Naive thymus-derived CD4-positive, alpha-beta T cell (primary cell): ENCODE data around the gene CALM3. TPM values are rescaled to one million over a fixed set of nuclear protein-coding genes. Genes with fewer than 3 reads are reported as not detected.
"Not testable (repeated sequence)": the region's sequence is repeated elsewhere in the genome, so short reads cannot be mapped to it uniquely, and the experiment has no call there.

ENCODE experiments used
- ATAC-seq: fragments of 150-1000 bp; cut with Tn5 transposase; 2 replicates; pipeline ENCODE4 v1.10.0; 2021; ENCODE audit warnings: mild to moderate bottlenecking, moderate library complexity
- CTCF ChIA-PET: fragments of 350-600 bp; sonication (Branson Sonifier 250); formaldehyde crosslinking; loops from one replicate; lab custom pipeline; 2021; ENCODE audit warnings: antibody characterized with exemption; lab: Charles Lee
- POLR2A ChIA-PET: fragments of 350-600 bp; sonication (Branson Sonifier 250); formaldehyde crosslinking; loops from one replicate; lab custom pipeline; 2021; ENCODE audit warnings: antibody characterized with exemption, inconsistent platforms; lab: Charles Lee
- DNase-seq, 9 donors: peaks; one replicate each; pipeline versions ENCODE4 v3.0.0 to v3.0.0-alpha.2; 2020 to 2022; ENCODE audit warnings: mixed read lengths in 1 of 9
- H3K27ac ChIP-seq: one replicate; pipeline ENCODE4 v1.7.0; 2013; ENCODE audit warnings: mild to moderate bottlenecking, low read depth, low read length, moderate library complexity
- H3K27me3 ChIP-seq, 2 donors: one replicate each; pipeline ENCODE4 v1.7.0; 2013; ENCODE audit warnings: low read length in 2 of 2, mild to moderate bottlenecking in 2 of 2, moderate library complexity in 2 of 2; ENCODE audit not compliant: control insufficient read depth in 2 of 2, insufficient read depth in 2 of 2
- H3K36me3 ChIP-seq, 3 experiments: 1 replicate in 2 of 3; 2 replicates in 1 of 3; pipeline ENCODE4 v1.7.0; 2013; ENCODE audit warnings: low read length in 3 of 3, mild to moderate bottlenecking in 3 of 3, moderate library complexity in 1 of 3; ENCODE audit not compliant: insufficient read depth in 3 of 3, control insufficient read depth in 2 of 3
- H3K4me1 ChIP-seq, 2 donors: one replicate each; pipeline ENCODE4 v1.7.0; 2013; ENCODE audit warnings: low read length in 2 of 2, mild to moderate bottlenecking in 2 of 2, moderate library complexity in 1 of 2; ENCODE audit not compliant: control insufficient read depth in 2 of 2, insufficient read depth in 2 of 2
- H3K4me3 ChIP-seq: 2 replicates; pipeline ENCODE4 v1.7.0; 2013; ENCODE audit warnings: mild to moderate bottlenecking, low read length
- H3K9me3 ChIP-seq, 3 experiments: 1 replicate in 2 of 3; 2 replicates in 1 of 3; pipeline ENCODE4 v1.7.0; 2013; ENCODE audit warnings: low read length in 3 of 3; ENCODE audit not compliant: control insufficient read depth in 2 of 3
- H3K27ac Mint-ChIP-seq, 9 donors: one replicate each; pipeline ENCODE4 v1.8.0; 2020 to 2022; ENCODE audit warnings: mixed read lengths in 9 of 9, mild to moderate bottlenecking in 8 of 9, moderate library complexity in 5 of 9, inconsistent platforms in 2 of 9
- H3K27me3 Mint-ChIP-seq, 5 donors: one replicate each; pipeline ENCODE4 v1.8.0; 2021 to 2022; ENCODE audit warnings: mixed read lengths in 5 of 5, mild to moderate bottlenecking in 1 of 5
- H3K36me3 Mint-ChIP-seq, 5 donors: one replicate each; pipeline ENCODE4 v1.8.0; 2020 to 2022; ENCODE audit warnings: mixed read lengths in 5 of 5, mild to moderate bottlenecking in 3 of 5, inconsistent platforms in 1 of 5
- H3K4me1 Mint-ChIP-seq, 7 donors: one replicate each; pipeline ENCODE4 v1.8.0; 2020 to 2022; ENCODE audit warnings: mixed read lengths in 7 of 7, mild to moderate bottlenecking in 3 of 7, inconsistent platforms in 1 of 7
- H3K4me3 Mint-ChIP-seq, 10 donors: one replicate each; pipeline ENCODE4 v1.8.0; 2020 to 2022; ENCODE audit warnings: mild to moderate bottlenecking in 10 of 10, mixed read lengths in 10 of 10, moderate library complexity in 6 of 10, inconsistent platforms in 2 of 10
- H3K9me3 Mint-ChIP-seq, 11 donors: one replicate each; pipeline ENCODE4 v1.8.0; 2020 to 2022; ENCODE audit warnings: mixed read lengths in 11 of 11, mild to moderate bottlenecking in 4 of 11, inconsistent platforms in 1 of 11, moderate library complexity in 1 of 11
- intact Hi-C, 2 donors: fragments of 100-400 bp; cut with micrococcal nuclease; formaldehyde crosslinking; loops; one replicate each; pipeline ENCODE4 v1.15.1; 2023
- polyA plus RNA-seq, 2 donors: library from polyadenylated mRNA; unstranded; fragments of 300-500 nt; fragmentation: Illumina TruSeq; gene quantifications; one replicate each; pipeline ENCODE4 v1.2.3, GENCODE V29; 2021
- total RNA-seq, 6 experiments: library from RNA in 5 of 6; stranded (reverse) in 5 of 6; gene quantifications; 1 replicate in 5 of 6; 2 replicates in 1 of 6; pipeline ENCODE4 v1.2.3 and lab custom pipeline; 2021 to 2026

The CALM3 gene
- total and polyA plus RNA-seq, 7 experiments from 2014 or later: 203 to 517 (median 254) TPM

- intact Hi-C loops, H3K4me1 Mint-ChIP-seq, H3K36me3 ChIP-seq, H3K9me3 ChIP-seq, H3K4me3 Mint-ChIP-seq, H3K27me3 ChIP-seq, H3K27ac ChIP-seq, DNase-seq, H3K36me3 Mint-ChIP-seq, H3K4me3 ChIP-seq, H3K4me1 ChIP-seq, POLR2A ChIA-PET, ATAC-seq: not testable (repeated sequence)
- Mint-ChIP-seq H3K27me3 (peaks cover 0 to 22% (median 4%) of the 10 kb centered on the region in 5 donors), H3K9me3 (peaks cover 0 to 12% (median 5%) of the 10 kb centered on the region in 11 donors), H3K27ac (peak overlapping the region in 1 of 9 donors; percentile 59)
- CTCF ChIA-PET: interaction anchor here (0.6 kb wide), 2 partner anchors 18 to 157 kb away, joined by 3 to 4 read pairs; no protein-coding TSS in a partner anchor
Observed at GRCh38 chr19:46559675-46560074, 41.5 kb upstream of the CALM3 start.

DNA sequence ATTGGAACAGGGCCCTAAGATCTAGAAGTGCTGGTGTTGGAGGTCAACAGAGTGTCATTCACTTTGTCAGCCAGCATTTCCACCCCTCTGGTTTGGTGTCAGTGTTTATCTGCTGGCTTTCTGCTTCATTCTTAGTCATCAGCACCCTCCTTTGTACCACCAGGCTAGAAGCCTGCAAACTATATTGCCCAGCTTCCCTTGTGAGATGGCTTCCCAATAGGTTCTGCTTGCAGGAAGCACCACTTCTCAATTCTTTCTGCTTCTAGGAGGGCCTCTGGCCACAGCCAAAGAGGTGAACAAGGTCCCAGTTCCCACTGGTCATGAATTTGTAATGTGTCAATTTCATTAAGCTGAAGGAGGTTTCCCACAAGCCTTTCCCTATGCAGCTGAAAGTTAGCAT lies 36.4 kb upstream of the CALM3 start:
- ATAC-seq: no peak
- no peak overlapping the region for H3K27ac Mint-ChIP-seq
- Histone ChIP-seq H3K4me3 (no peak overlapping the region), H3K9me3 (no peaks in the 10 kb centered on the region), H3K36me3 (no peaks in the 10 kb centered on the region), H3K27ac (no peak overlapping the region), H3K4me1 (no peaks in the 10 kb centered on the region), H3K27me3 (no peaks in the 10 kb centered on the region)
- ChIA-PET POLR2A (no interaction called here), CTCF (no interaction called here)
- DNase-seq: no peak
- intact Hi-C loops: no loop called here
- H3K36me3 Mint-ChIP-seq: no peaks in the 10 kb centered on the region
- H3K4me3 Mint-ChIP-seq: no peak overlapping the region
- no peaks in the 10 kb centered on the region for H3K9me3 Mint-ChIP-seq
- peaks cover 0 to 7% (median 0%) of the 10 kb centered on the region in 5 donors for H3K27me3 Mint-ChIP-seq
- peaks cover 0 to 7% (median 2%) of the 10 kb centered on the region in 7 donors for H3K4me1 Mint-ChIP-seq

DNA sequence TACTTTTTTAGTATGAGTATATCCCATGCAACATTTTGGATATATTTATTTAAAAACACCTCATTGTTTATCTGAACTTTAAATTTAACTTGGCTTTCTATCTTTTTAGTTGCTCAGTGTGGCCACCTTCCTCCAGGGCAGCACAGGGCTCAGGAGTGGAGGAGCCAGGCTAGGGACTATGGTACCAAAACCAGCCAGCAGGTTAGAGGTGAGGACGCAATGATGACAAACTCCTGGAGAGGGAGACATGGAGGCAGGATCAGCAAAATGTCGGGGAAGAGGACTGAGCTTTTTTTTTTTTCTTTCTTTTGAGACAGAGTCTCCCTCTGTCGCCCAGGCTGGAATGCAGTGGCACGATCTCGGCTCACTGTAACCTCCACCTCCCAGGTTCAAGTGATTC lies 29.6 kb upstream of the CALM3 start:
- ChIA-PET CTCF (no interaction called here), POLR2A (interaction anchor here (0.7 kb wide), 1 partner anchor 157 kb away, joined by 3 read pairs; no protein-coding TSS in a partner anchor)
- Histone ChIP-seq H3K4me3 (no peak overlapping the region), H3K4me1 (peaks cover 0 to 12% of the 10 kb centered on the region in 2 donors), H3K27me3 (no peaks in the 10 kb centered on the region), H3K9me3 (no peaks in the 10 kb centered on the region), H3K27ac (no peak overlapping the region), H3K36me3 (no peaks in the 10 kb centered on the region)
- peaks cover 0 to 18% (median 0%) of the 10 kb centered on the region in 5 donors for H3K27me3 Mint-ChIP-seq
- no peaks in the 10 kb centered on the region for H3K9me3 Mint-ChIP-seq
- H3K4me1 Mint-ChIP-seq: peaks cover 8 to 32% (median 23%) of the 10 kb centered on the region in 7 donors
- DNase-seq: peak in 2 of 9 donors; percentile 10 to 13
- peak; percentile 48 for ATAC-seq
- intact Hi-C loops: no loop called here
- no peak overlapping the region for H3K27ac Mint-ChIP-seq
- H3K36me3 Mint-ChIP-seq: peaks cover 0 to 6% (median 0%) of the 10 kb centered on the region in 5 donors
- H3K4me3 Mint-ChIP-seq: no peak overlapping the region

DNA sequence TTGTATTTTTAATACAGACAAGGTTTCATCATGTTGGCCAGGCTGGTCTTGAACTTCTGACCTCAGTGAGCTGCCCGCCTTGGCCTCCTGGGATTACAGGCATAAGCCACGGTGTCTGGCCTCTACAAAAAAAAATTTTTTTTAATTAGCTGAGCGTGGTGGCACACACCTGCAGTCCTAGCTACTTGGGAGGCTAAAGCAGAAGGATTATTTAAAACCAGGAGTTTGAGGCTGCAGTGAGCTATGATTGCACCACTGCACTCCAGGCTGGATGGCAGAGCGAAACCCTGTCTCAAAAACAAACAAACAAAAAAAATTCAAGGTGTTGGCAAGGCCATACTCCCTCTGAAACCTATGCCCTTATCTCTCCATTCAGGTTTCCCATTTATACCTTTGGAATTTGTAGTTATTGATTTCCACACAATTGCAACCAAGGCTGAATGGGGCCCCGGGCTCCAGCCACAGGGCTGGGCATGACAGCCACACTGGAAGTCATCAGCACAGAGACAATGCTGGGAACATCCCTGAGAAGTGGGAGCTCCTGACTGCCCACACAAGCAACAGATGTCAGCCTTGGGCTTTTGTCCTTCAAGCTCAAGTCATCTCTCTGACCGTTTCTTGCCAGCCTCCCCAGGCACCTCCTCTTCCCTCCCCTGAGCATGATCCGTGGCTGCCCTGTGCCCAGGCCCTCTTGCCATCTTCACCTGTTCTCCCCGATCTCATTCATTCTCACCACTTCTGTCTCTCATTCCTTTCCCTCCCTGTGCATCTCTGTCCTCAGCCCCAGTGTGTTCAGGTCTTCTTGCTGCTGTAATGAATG lies 27.2 kb upstream of the CALM3 start:
- peaks cover 0 to 18% (median 0%) of the 10 kb centered on the region in 5 donors for H3K27me3 Mint-ChIP-seq
- H3K4me1 ChIP-seq: peaks cover 0 to 12% of the 10 kb centered on the region in 2 donors
- peak overlapping the region in 8 of 9 donors; percentile 1 to 84 (median 40) for H3K27ac Mint-ChIP-seq
- ChIA-PET POLR2A (interaction anchor here (1.1 kb wide), 1 partner anchor 38 kb away, joined by 3 read pairs; no protein-coding TSS in a partner anchor), CTCF (interaction anchor here (0.6 to 1.0 kb wide), 3 partner anchors 51 to 157 kb away, joined by 3 to 4 read pairs (median 4); no protein-coding TSS in a partner anchor)
- no peaks in the 10 kb centered on the region for H3K27me3 ChIP-seq
- H3K4me3 ChIP-seq: no peak overlapping the region
- intact Hi-C loops: no loop called here
- H3K36me3 ChIP-seq: no peaks in the 10 kb centered on the region
- DNase-seq: no peak
- no peaks in the 10 kb centered on the region for H3K9me3 ChIP-seq
- H3K4me1 Mint-ChIP-seq: peaks cover 10 to 45% (median 27%) of the 10 kb centered on the region in 7 donors
- no peaks in the 10 kb centered on the region for H3K9me3 Mint-ChIP-seq
- H3K27ac ChIP-seq: no peak overlapping the region
- peak overlapping the region; percentile 21 to 72 (median 62) for H3K4me3 Mint-ChIP-seq
- no peak for ATAC-seq
- peaks cover 0 to 6% (median 0%) of the 10 kb centered on the region in 5 donors for H3K36me3 Mint-ChIP-seq

DNA sequence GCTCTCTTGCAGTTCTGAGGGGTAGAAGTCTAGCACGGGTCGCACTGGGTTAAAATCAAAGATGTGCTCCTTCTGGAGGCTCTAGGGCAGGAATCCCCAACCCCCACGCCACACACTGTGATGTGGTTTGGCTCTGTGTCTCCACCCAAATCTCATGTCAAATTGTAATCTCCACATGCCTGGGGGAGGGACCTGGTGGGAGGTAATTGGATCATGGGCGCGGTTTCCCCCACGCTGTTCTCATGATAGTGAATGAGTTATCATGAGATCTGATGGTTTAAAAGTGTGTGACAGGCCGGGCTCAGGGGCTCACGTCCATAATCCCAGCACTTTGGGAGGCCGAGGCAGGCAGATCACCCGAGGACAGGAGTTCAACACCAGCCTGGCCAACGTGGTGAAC lies 26.6 kb upstream of the CALM3 start:
- Histone ChIP-seq H3K4me3 (no peak overlapping the region), H3K9me3 (no peaks in the 10 kb centered on the region), H3K27me3 (no peaks in the 10 kb centered on the region), H3K4me1 (peaks cover 0 to 12% of the 10 kb centered on the region in 2 donors), H3K36me3 (no peaks in the 10 kb centered on the region), H3K27ac (no peak overlapping the region)
- Mint-ChIP-seq H3K9me3 (no peaks in the 10 kb centered on the region), H3K36me3 (peaks cover 0 to 6% (median 0%) of the 10 kb centered on the region in 5 donors), H3K4me3 (peak overlapping the region; percentile 21 to 72 (median 62)), H3K4me1 (peaks cover 10 to 49% (median 31%) of the 10 kb centered on the region in 7 donors), H3K27me3 (peaks cover 0 to 17% (median 0%) of the 10 kb centered on the region in 5 donors), H3K27ac (peak overlapping the region in 8 of 9 donors; percentile 1 to 84 (median 40))
- DNase-seq: peak in 8 of 9 donors; percentile 46 to 62 (median 52)
- ATAC-seq: peak; percentile 77
- CTCF ChIA-PET: interaction anchor here (0.6 kb wide), 1 partner anchor 129 kb away, joined by 3 read pairs; no protein-coding TSS in a partner anchor
- POLR2A ChIA-PET: interaction anchor here (1.1 kb wide), 1 partner anchor 37 kb away, joined by 3 read pairs; no protein-coding TSS in a partner anchor
- intact Hi-C loops: no loop called here

DNA sequence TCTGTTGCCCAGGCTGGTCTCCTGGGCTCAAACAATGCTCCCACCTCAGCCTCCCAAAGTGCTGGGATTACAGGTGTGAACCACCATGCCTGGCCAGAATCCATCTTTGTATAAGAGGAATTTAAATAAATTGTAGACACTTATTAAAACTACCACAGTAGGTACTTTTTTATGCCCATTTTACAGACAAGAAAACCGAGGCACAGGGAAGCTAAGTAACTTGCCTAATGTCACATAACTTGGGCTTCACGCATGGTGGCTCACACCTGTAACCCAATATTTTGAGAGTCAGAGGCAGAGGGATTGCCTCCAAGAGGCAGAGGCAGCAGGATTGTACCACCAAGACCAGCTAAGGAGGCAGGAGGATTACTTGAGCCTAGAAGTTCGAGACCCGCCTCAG lies 22.7 kb upstream of the CALM3 start:
- Mint-ChIP-seq H3K9me3 (peaks cover 0 to 5% (median 0%) of the 10 kb centered on the region in 11 donors), H3K27ac (no peak overlapping the region), H3K4me3 (no peak overlapping the region), H3K36me3 (peaks cover 0 to 8% (median 4%) of the 10 kb centered on the region in 5 donors), H3K27me3 (peaks cover 0 to 21% (median 0%) of the 10 kb centered on the region in 5 donors), H3K4me1 (peaks cover 10 to 51% (median 28%) of the 10 kb centered on the region in 7 donors)
- ChIA-PET POLR2A (no interaction called here), CTCF (no interaction called here)
- ATAC-seq (no peak), DNase-seq (no peak)
- Histone ChIP-seq H3K4me3 (no peak overlapping the region), H3K9me3 (no peaks in the 10 kb centered on the region), H3K27ac (no peak overlapping the region), H3K36me3 (no peaks in the 10 kb centered on the region), H3K27me3 (no peaks in the 10 kb centered on the region), H3K4me1 (peaks cover 0 to 12% of the 10 kb centered on the region in 2 donors)
- intact Hi-C loops: loop anchor here in 1 of 2 donors (5.0 kb wide), 1 partner anchor 51 kb away; no protein-coding TSS in a partner anchor
